ENCODE results near the gene TAPT1. TPM values are rescaled to one million over a fixed set of nuclear protein-coding genes. Genes with fewer than 3 reads are reported as not detected.

Gene TAPT1
- polyA plus RNA-seq, 2 of the 4 experiments (the other 2 are of a cell fraction), result 11.5 to 17.1 TPM

DNA sequence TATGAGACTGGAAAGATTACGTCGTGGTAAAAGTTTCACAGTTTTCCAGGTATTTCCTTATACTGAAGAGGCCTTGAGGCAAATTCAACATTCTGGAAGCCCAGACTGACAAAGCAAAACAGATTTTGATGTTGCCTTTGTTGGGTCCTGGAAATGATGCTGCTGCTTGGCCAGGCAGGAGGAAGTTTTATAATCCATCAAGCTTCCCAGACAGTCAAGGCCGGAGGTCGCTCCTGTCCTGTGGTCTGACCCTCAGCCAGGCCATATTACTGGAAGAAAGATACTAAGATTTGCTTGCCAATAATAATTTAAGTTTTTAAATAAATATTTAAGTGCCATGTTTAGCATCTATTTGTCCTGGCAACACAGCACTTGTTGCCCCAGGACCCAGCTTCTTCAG lies 63.4 kb downstream of the TAPT1 start:
- WGBS (ENCODE audit: missing lambda C conversion rate), result 95% methylated on average over 4 of the region's 4 CpGs
- CTCF ChIA-PET, result no interaction called here
- H3K4me3 ChIP-seq, result no peak overlapping the region

DNA sequence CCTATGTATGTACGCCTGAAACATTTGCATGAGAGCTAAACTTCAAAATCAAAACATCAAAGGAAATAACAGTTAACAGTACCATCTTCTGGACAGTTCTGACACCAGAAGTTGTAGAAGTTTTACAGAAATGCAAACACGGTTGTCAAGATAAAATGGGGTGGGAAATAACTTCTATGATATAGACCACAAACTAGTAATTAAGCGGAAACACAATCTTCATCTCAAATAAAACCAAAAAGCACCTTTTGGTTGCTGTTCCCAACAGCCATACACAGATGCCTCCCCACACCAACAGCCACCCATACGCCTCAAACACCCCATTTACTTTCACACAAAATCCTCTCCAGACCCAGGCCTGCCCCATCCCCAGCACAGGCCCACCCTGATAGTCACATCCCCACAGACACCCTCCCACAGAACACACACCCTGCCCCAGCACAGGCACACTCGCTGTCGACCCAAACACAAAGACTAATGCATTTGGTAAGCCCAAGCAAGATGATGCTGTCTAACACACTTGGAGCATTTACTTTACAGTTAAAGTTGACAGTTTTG lies 64.3 kb downstream of the TAPT1 start:
- DNase-seq (ENCODE audit: low read depth in 1 of 2, low spot score in 1 of 2), result no peak

More for the DNA sequence above, 63.4 kb downstream of the TAPT1 start:
- ATAC-seq (no peak), DNase-seq (ENCODE audit: low read depth in 1 of 2, low spot score in 1 of 2) (no peak), FAIRE-seq (no peak)
- Histone ChIP-seq H3K4me1 (no peaks in the 10 kb centered on the region), H3K9me3 (no peaks in the 10 kb centered on the region), H3K4me2 (no peak overlapping the region), H3K27ac (no peak overlapping the region)
- POLR2A ChIA-PET, result no interaction called here
- no peak for TF ChIP-seq NR3C1 (IDR thresholded peaks at IDR 0.05)
- TF ChIP-seq HDAC2 (IDR thresholded peaks at IDR 0.05), result no peak
- no peak for TF ChIP-seq CEBPB (IDR thresholded peaks at IDR 0.05)
- no peak for TF ChIP-seq HOXB13 (CRISPR knock-in tag; IDR thresholded peaks at IDR 0.05; ENCODE audit: low read depth)
- TF ChIP-seq POLR2AphosphoS2 (conservative IDR thresholded peaks at IDR 0.05; ENCODE audit: low read length), result no peak
- TF ChIP-seq, protein P1, sequence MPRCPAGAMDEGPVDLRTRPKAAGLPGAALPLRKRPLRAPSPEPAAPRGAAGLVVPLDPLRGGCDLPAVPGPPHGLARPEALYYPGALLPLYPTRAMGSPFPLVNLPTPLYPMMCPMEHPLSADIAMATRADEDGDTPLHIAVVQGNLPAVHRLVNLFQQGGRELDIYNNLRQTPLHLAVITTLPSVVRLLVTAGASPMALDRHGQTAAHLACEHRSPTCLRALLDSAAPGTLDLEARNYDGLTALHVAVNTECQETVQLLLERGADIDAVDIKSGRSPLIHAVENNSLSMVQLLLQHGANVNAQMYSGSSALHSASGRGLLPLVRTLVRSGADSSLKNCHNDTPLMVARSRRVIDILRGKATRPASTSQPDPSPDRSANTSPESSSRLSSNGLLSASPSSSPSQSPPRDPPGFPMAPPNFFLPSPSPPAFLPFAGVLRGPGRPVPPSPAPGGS (IDR thresholded peaks at IDR 0.05), result no peak
- TF ChIP-seq ESRRA (IDR thresholded peaks at IDR 0.05; ENCODE audit: borderline replicate concordance, low read length), result no peak

DNA sequence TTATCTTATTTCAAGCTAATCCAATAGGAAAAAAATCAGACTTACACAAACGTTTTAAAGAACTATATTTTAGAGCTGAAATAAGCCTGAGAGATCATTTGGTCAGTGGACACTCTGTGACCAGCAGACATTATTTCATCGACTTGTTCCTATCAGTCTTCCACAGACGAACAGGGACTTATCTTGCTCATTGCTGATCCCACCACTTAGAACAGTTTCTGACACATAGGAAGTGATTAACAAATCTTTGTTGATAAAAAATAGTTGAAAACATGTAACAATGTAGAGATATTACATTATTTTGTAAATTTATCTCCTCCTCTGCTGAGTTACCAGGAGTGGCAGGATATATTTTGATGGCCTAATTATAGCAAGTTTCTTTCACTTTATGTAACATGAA lies 65.8 kb downstream of the TAPT1 start:
- Histone ChIP-seq H3K4me1 (no peaks in the 10 kb centered on the region), H3K4me3 (no peak overlapping the region), H3K4me2 (no peak overlapping the region), H3K27ac (no peak overlapping the region), H3K9me3 (no peaks in the 10 kb centered on the region)
- WGBS (ENCODE audit: missing lambda C conversion rate), result 67% methylated on average over 3 of the region's 3 CpGs
- ChIA-PET POLR2A (interaction anchor here (0.6 kb wide), 1 partner anchor 131 kb away, joined by 3 read pairs; no protein-coding TSS in a partner anchor), CTCF (no interaction called here)
- FAIRE-seq (no peak), ATAC-seq (no peak), DNase-seq (ENCODE audit: low read depth in 1 of 2, low spot score in 1 of 2) (no peak)
- TF ChIP-seq, protein P2, sequence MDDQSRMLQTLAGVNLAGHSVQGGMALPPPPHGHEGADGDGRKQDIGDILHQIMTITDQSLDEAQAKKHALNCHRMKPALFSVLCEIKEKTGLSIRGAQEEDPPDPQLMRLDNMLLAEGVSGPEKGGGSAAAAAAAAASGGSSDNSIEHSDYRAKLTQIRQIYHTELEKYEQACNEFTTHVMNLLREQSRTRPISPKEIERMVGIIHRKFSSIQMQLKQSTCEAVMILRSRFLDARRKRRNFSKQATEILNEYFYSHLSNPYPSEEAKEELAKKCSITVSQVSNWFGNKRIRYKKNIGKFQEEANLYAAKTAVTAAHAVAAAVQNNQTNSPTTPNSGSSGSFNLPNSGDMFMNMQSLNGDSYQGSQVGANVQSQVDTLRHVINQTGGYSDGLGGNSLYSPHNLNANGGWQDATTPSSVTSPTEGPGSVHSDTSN (IDR thresholded peaks at IDR 0.05), result no peak
- TF ChIP-seq RCOR1 (IDR thresholded peaks at IDR 0.05; ENCODE audit: low read depth, low read length) (no peak), SMC3 (IDR thresholded peaks at IDR 0.05) (no peak), HEYL (CRISPR knock-in tag; IDR thresholded peaks at IDR 0.05) (no peak), HOXB5 (CRISPR knock-in tag; IDR thresholded peaks at IDR 0.05) (no peak), NR3C1 (IDR thresholded peaks at IDR 0.05) (no peak), TFCP2L1 (CRISPR knock-in tag; IDR thresholded peaks at IDR 0.05) (no peak), POLR2AphosphoS2 (conservative IDR thresholded peaks at IDR 0.05; ENCODE audit: low read length) (no peak), CHD4 (IDR thresholded peaks at IDR 0.05; ENCODE audit: borderline replicate concordance) (no peak), BHLHE40 (IDR thresholded peaks at IDR 0.05; ENCODE audit: low read depth, low read length) (no peak), ESRRA (IDR thresholded peaks at IDR 0.05; ENCODE audit: borderline replicate concordance, low read length) (no peak)

More for the DNA sequence above, 64.3 kb downstream of the TAPT1 start:
- WGBS (ENCODE audit: missing lambda C conversion rate), result 95% methylated on average over 6 of the region's 6 CpGs
- no peak overlapping the region for H3K4me2 ChIP-seq
- H3K4me1 ChIP-seq, result no peaks in the 10 kb centered on the region
- ATAC-seq (no peak), FAIRE-seq (no peak)
- no peak overlapping the region for H3K27ac ChIP-seq
- H3K9me3 ChIP-seq, result no peaks in the 10 kb centered on the region
- ChIA-PET POLR2A (no interaction called here), CTCF (no interaction called here)
- TF ChIP-seq RNF2 (IDR thresholded peaks at IDR 0.05; ENCODE audit: borderline replicate concordance, low read depth) (no peak), EHF (CRISPR knock-in tag; IDR thresholded peaks at IDR 0.05) (no peak), RARB (CRISPR knock-in tag; IDR thresholded peaks at IDR 0.05) (no peak), SMC3 (IDR thresholded peaks at IDR 0.05) (no peak)
- no peak overlapping the region for H3K4me3 ChIP-seq

DNA sequence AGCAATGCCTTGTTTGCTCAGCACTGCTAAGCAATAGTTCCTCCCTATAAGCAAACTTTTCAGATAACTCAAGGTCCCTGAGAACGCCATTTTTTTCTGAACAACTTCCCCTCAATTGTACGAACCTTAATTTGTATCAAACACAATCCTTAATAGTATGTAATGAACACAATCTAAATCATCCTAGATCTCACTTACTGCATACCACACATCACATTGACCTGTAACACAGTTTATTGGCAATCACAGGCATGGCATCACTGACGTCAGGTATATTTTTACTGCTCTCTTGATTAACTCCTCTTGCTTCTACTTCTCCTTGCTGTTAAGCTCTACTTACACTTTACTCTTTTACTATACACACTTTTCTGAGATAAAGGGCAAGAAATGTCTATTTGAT lies 67.0 kb downstream of the TAPT1 start:
- no peak for FAIRE-seq
- H3K4me1 ChIP-seq, result no peaks in the 10 kb centered on the region
- no peaks in the 10 kb centered on the region for H3K9me3 ChIP-seq
- no peak for TF ChIP-seq ESRRA (IDR thresholded peaks at IDR 0.05; ENCODE audit: borderline replicate concordance, low read length)
- TF ChIP-seq RNF2 (IDR thresholded peaks at IDR 0.05; ENCODE audit: borderline replicate concordance, low read depth), result no peak
- no peak overlapping the region for H3K27ac ChIP-seq
- POLR2A ChIA-PET, result no interaction called here
- no peak for ATAC-seq
- H3K4me3 ChIP-seq, result no peak overlapping the region
- H3K4me2 ChIP-seq, result no peak overlapping the region
- WGBS (ENCODE audit: missing lambda C conversion rate), result 86% methylated on average over 3 of the region's 3 CpGs
- CTCF ChIA-PET, result interaction anchor here (1.2 kb wide), 1 partner anchor 37 kb away, joined by 3 read pairs; no protein-coding TSS in a partner anchor
- no peak for DNase-seq (ENCODE audit: low read depth in 1 of 2, low spot score in 1 of 2)

Measured in A549 (cell line).